SK-N-SH (cell line): ENCODE data around the gene AGAP1. TPM values are rescaled to one million over a fixed set of nuclear protein-coding genes. Genes with fewer than 3 reads are reported as not detected.

Experiments used
- CTCF ChIA-PET: fragments of 300-600, 350-600 bp; formaldehyde crosslinking; extraction: SDS; loops from one replicate; lab custom pipeline; 2021; lab: Yijun Ruan, JAX
- POLR2A ChIA-PET: fragments of 350-600 bp; sonication (Branson Sonifier 250); formaldehyde crosslinking; extraction: SDS; loops from one replicate; lab custom pipeline; 2020; ENCODE audit warnings: antibody characterized with exemption, inconsistent platforms; lab: Yijun Ruan, JAX
- DNase-seq: peaks from one replicate; pipeline ENCODE4 v3.0.0; 2012
- H2AFZ ChIP-seq: fragments of 200-600 bp; sonication (generic); 2 replicates; pipeline ENCODE4 v1.8.1; 2016; ENCODE audit warnings: antibody characterized with exemption, mild to moderate bottlenecking, low read depth
- H3F3A ChIP-seq: fragments of 200-600 bp; sonication (generic); replicated peaks from 2 replicates; pipeline ENCODE3; 2016; ENCODE audit warnings: antibody characterized with exemption, mild to moderate bottlenecking; ENCODE audit not compliant: insufficient read depth
- H3K27ac ChIP-seq, 2 experiments: fragments of 200-500 bp in 1 of 2; fragments of 200-600 bp in 1 of 2; sonication (Bioruptor generic) in 1 of 2; sonication (generic), shearing (Covaris generic) in 1 of 2; 2 replicates each; pipeline versions ENCODE4 v1.5.1 to v1.6.1; 2014 to 2016; ENCODE audit warnings: low read depth in 2 of 2, inconsistent platforms in 1 of 2, low read length in 1 of 2, mild to moderate bottlenecking in 1 of 2, mixed read lengths in 1 of 2
- H3K27me3 ChIP-seq: fragments of 200-600 bp; sonication (generic), shearing (Covaris generic); 2 replicates; pipeline ENCODE4 v1.6.1; 2016; ENCODE audit warnings: mixed run types; ENCODE audit not compliant: insufficient read depth
- H3K36me3 ChIP-seq, 2 experiments: fragments of 200-500 bp in 1 of 2; fragments of 200-600 bp in 1 of 2; sonication (Bioruptor generic) in 1 of 2; sonication (generic) in 1 of 2; replicated peaks in 1 of 2; 2 replicates each; pipeline versions ENCODE3 to v1.5.1; 2014 to 2016; ENCODE audit warnings: low read length in 1 of 2, mild to moderate bottlenecking in 1 of 2; ENCODE audit not compliant: insufficient read depth in 2 of 2, control insufficient read depth in 1 of 2
- H3K4me1 ChIP-seq, 2 experiments: fragments of 200-500 bp in 1 of 2; fragments of 200-600 bp in 1 of 2; sonication (Bioruptor generic) in 1 of 2; sonication (generic), shearing (Covaris generic) in 1 of 2; 2 replicates each; pipeline versions ENCODE4 v1.5.1 to v1.6.1; 2014 to 2016; ENCODE audit warnings: low read depth in 1 of 2, low read length in 1 of 2, mixed run types in 1 of 2; ENCODE audit not compliant: insufficient read depth in 2 of 2, control insufficient read depth in 1 of 2
- H3K4me2 ChIP-seq: fragments of 200-600 bp; sonication (generic), shearing (Covaris generic); 2 replicates; pipeline ENCODE4 v1.6.1; 2017; ENCODE audit warnings: mixed run types
- H3K4me3 ChIP-seq, 2 experiments: fragments of 200-500 bp in 1 of 2; fragments of 200-600 bp in 1 of 2; sonication (Bioruptor generic) in 1 of 2; sonication (generic), shearing (Covaris generic) in 1 of 2; 2 replicates each; pipeline versions ENCODE4 v1.5.1 to v1.8.1; 2014 to 2016; ENCODE audit warnings: low read depth in 2 of 2, inconsistent platforms in 1 of 2, low read length in 1 of 2, mild to moderate bottlenecking in 1 of 2, mixed read lengths in 1 of 2, moderate library complexity in 1 of 2
- H3K79me2 ChIP-seq: fragments of 200-600 bp; sonication (generic); 2 replicates; pipeline ENCODE4 v1.8.1; 2017; ENCODE audit warnings: mild to moderate bottlenecking; ENCODE audit not compliant: insufficient read depth
- H3K9ac ChIP-seq: fragments of 200-600 bp; sonication (generic); 2 replicates; pipeline ENCODE4 v1.6.1; 2017; ENCODE audit warnings: mixed run types
- H3K9me2 ChIP-seq: fragments of 200-600 bp; sonication (generic); 2 replicates; pipeline ENCODE4 v1.6.1; 2017; ENCODE audit warnings: mixed run types
- H3K9me3 ChIP-seq: fragments of 200-600 bp; sonication (generic); 2 replicates; pipeline ENCODE4 v1.6.1; 2017; ENCODE audit warnings: mixed run types, mild to moderate bottlenecking, moderate library complexity
- H4K20me1 ChIP-seq: fragments of 200-600 bp; sonication (generic); 2 replicates; pipeline ENCODE4 v1.6.1; 2017; ENCODE audit warnings: mild to moderate bottlenecking, mixed run types; ENCODE audit not compliant: insufficient read depth
- CTCF ChIP-seq: fragments of 200-600 bp; sonication (generic); IDR thresholded peaks from 2 replicates; pipeline ENCODE4 v1.6.1; 2017; ENCODE audit warnings: antibody characterized with exemption, mild to moderate bottlenecking, moderate library complexity
- ELF1 ChIP-seq: IDR thresholded peaks from 2 replicates; pipeline ENCODE4 v1.4.0; 2012
- EZH2phosphoT487 ChIP-seq: fragments of 200-600 bp; sonication (generic); IDR thresholded peaks from 2 replicates; pipeline ENCODE4 v1.6.1; 2017; ENCODE audit warnings: low read depth, mixed run types, mild to moderate bottlenecking, antibody characterized with exemption, moderate library complexity, borderline replicate concordance
- FOSL2 ChIP-seq: IDR thresholded peaks from 2 replicates; pipeline ENCODE4 v1.4.0; 2012; ENCODE audit warnings: low read depth, mild to moderate bottlenecking, moderate library complexity, borderline replicate concordance
- FOXM1 ChIP-seq: IDR thresholded peaks from 2 replicates; pipeline ENCODE4 v1.4.0; 2012; ENCODE audit warnings: low read depth, mild to moderate bottlenecking
- GABPA ChIP-seq: IDR thresholded peaks from 2 replicates; pipeline ENCODE4 v1.4.0; 2012; ENCODE audit warnings: low read depth, mild to moderate bottlenecking
- IRF3 ChIP-seq: fragments of 150-350 bp; IDR thresholded peaks from 2 replicates; pipeline ENCODE4 v1.6.1; 2016; ENCODE audit warnings: mild to moderate bottlenecking, low read depth, low read length
- MAX ChIP-seq: IDR thresholded peaks from 2 replicates; pipeline ENCODE4 v1.4.0; 2012; ENCODE audit warnings: low read depth
- MEF2A ChIP-seq: IDR thresholded peaks from 2 replicates; pipeline ENCODE4 v1.4.0; 2012; ENCODE audit warnings: low read depth, borderline replicate concordance
- NFIC ChIP-seq: IDR thresholded peaks from 2 replicates; pipeline ENCODE4 v1.4.0; 2012; ENCODE audit warnings: borderline replicate concordance
- RFX5 ChIP-seq: IDR thresholded peaks from 2 replicates; pipeline ENCODE4 v1.6.1; 2012; ENCODE audit warnings: mild to moderate bottlenecking, improper control_type of control experiment, low read length
- SIN3A ChIP-seq: IDR thresholded peaks from 2 replicates; pipeline ENCODE4 v1.6.1; 2012; ENCODE audit warnings: low read depth, mild to moderate bottlenecking, low read length, moderate library complexity, borderline replicate concordance
- SMC3 ChIP-seq: IDR thresholded peaks from 2 replicates; pipeline ENCODE4 v1.6.1; 2012; ENCODE audit warnings: low read depth, low read length, improper control_type of control experiment
- TCF12 ChIP-seq: IDR thresholded peaks from 2 replicates; pipeline ENCODE4 v1.4.0; 2012
- TEAD4 ChIP-seq: IDR thresholded peaks from 2 replicates; pipeline ENCODE4 v1.4.0; 2012; ENCODE audit warnings: mild to moderate bottlenecking, borderline replicate concordance; ENCODE audit not compliant: insufficient read depth
- ZBTB33 ChIP-seq: IDR thresholded peaks from 2 replicates; pipeline ENCODE4 v1.4.0; 2012; ENCODE audit warnings: low read depth, borderline replicate concordance
- WGBS: methylation state at CpG from one replicate; pipeline ENCODE4 v1.1.6; 2017; ENCODE audit warnings: low lambda C conversion rate; 5-methylcytosine and 5-hydroxymethylcytosine counted together
- polyA plus RNA-seq, 3 experiments: library from polyadenylated mRNA; depleted of rRNA; stranded (reverse); fragments of >200 nt; gene quantifications; 2 replicates each; pipeline ENCODE4 v1.2.3, GENCODE V29; 2012

The AGAP1 gene
- polyA plus RNA-seq, 1 of the 3 experiments (the other 2 are of a cell fraction), result 8.8 TPM

GRCh38 chr2:235728800-235729556 is 235.1 kb downstream of the AGAP1 start (continued):
- TF ChIP-seq CTCF (no peak), TEAD4 (no peak), MAX (no peak), GABPA (no peak)

- Histone ChIP-seq H3K9ac (no peak overlapping the region), H3K9me2 (no peaks in the 10 kb centered on the region), H4K20me1 (no peaks in the 10 kb centered on the region), H3K4me3 (no peak overlapping the region), H3K27me3 (no peaks in the 10 kb centered on the region), H3K36me3 (no peaks in the 10 kb centered on the region), H2AFZ (no peak overlapping the region), H3K4me2 (no peak overlapping the region), H3F3A (no peaks in the 10 kb centered on the region), H3K9me3 (no peaks in the 10 kb centered on the region), H3K27ac (peak overlapping the region in 1 of 2 experiments; percentile 39; a peak in 1 of 4 replicates), H3K4me1 (peaks cover 0 to 25% of the 10 kb centered on the region in 2 experiments; a peak in 1 of 4 replicates), H3K79me2 (no peaks in the 10 kb centered on the region)
- no peak for DNase-seq
- CTCF ChIA-PET, result interaction anchor here (0.6 to 4.1 kb wide), 6 partner anchors 11 to 758 kb away, joined by 3 to 22 read pairs (median 6); no protein-coding TSS in a partner anchor
- TF ChIP-seq SMC3, result no peak
- POLR2A ChIA-PET, result no interaction called here
- 75% methylated on average over 3 of the region's 4 CpGs for WGBS
Measured at GRCh38 chr2:235729557-235729947, 235.7 kb downstream of the AGAP1 start.

GRCh38 chr2:235730115-235730514 is 236.3 kb downstream of the AGAP1 start:
- DNase-seq, result no peak
- no peaks in the 10 kb centered on the region for H3K36me3 ChIP-seq
- no peak overlapping the region for H3K9ac ChIP-seq
- ChIA-PET CTCF (interaction anchor here (1.0 to 4.1 kb wide), 3 partner anchors 10 to 134 kb away, joined by 3 to 17 read pairs (median 8); no protein-coding TSS in a partner anchor), POLR2A (no interaction called here)
- peaks cover 0 to 19% of the 10 kb centered on the region in 2 experiments; a peak in 1 of 4 replicates for H3K4me1 ChIP-seq
- H3F3A ChIP-seq, result no peaks in the 10 kb centered on the region
- no peak overlapping the region for H3K4me3 ChIP-seq
- H3K9me2 ChIP-seq, result no peaks in the 10 kb centered on the region
- no peaks in the 10 kb centered on the region for H3K9me3 ChIP-seq
- no peak overlapping the region for H3K4me2 ChIP-seq
- no peaks in the 10 kb centered on the region for H3K79me2 ChIP-seq
- no peak overlapping the region for H2AFZ ChIP-seq
- H3K27ac ChIP-seq, result no peak overlapping the region; a peak in 1 of 4 replicates
- no peaks in the 10 kb centered on the region for H4K20me1 ChIP-seq
- no peaks in the 10 kb centered on the region for H3K27me3 ChIP-seq
- 92% methylated on average over 7 of the region's 7 CpGs for WGBS
- no peak for TF ChIP-seq MAX
- no peak for TF ChIP-seq GABPA
- TF ChIP-seq ELF1, result no peak
- no peak for TF ChIP-seq CTCF
- TF ChIP-seq TCF12, result no peak
- no peak for TF ChIP-seq EZH2phosphoT487
- no peak for TF ChIP-seq IRF3
- no peak for TF ChIP-seq ZBTB33
- no peak for TF ChIP-seq SMC3
- no peak for TF ChIP-seq NFIC
- no peak for TF ChIP-seq FOSL2
- TF ChIP-seq RFX5, result no peak
- no peak for TF ChIP-seq SIN3A
- no peak for TF ChIP-seq MEF2A
- no peak for TF ChIP-seq FOXM1
